Hematopoietic multipotent progenitor cell treated with erythropoietin and hydrocortisone succinate and interleukin-3 and kit ligand, for 15 days (in vitro differentiated cells): ENCODE data around the gene ALDH6A1.
A peak's percentile ranks its signal among the peaks of the same experiment; 100 is the strongest.

Source experiments
- DNase-seq: peaks from one replicate; pipeline ENCODE4 v3.0.0-alpha.2; 2015; ENCODE audit warnings: low spot score

Gene ALDH6A1

DNA sequence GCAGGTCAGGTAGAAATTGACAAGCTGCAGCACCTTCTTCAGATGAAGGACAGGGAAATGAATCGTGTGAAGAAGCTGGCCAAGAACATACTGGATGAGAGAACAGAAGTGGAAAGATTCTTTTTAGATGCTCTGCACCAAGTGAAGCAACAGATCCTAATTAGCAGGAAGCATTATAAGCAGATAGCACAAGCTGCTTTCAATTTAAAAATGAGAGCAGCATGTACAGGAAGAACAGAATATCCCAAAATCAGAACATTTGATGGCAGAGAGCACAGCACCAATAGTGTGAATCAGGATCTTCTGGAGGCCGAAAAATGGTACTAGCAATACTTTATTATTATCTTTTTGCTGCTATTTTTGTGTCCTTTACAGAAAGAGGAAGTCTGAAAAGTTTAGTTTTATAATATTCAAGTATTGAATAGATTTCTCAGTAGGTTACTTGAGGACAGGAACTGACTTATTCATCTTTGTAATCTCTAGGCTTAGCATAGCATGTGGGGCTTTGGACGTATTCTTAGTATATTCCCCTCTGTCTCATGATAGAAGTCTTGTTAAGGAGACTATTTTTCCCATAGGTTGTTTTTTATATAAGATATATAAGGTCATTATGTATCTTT lies 34.3 kb downstream of the ALDH6A1 start:
- no peak for DNase-seq

DNA sequence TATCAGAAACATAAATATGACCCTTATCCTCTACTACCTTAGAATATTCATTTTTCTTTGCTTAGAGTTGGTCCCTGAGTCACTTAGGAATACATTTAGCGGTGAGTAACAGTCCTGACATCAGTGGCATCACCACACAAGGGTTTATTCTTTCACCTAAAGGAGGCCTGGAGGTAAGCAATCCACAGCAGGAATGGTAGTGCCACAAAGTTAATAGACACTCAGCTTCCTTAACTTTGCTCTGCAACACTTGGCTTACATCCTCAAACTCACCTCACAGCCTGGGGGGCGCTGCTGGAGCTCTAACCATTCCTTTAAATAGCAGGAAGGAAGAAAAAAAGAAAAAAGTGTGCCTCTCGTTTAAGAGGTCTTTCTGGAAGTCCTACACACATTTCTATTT lies 36.0 kb downstream of the ALDH6A1 start:
- no peak for DNase-seq

DNA sequence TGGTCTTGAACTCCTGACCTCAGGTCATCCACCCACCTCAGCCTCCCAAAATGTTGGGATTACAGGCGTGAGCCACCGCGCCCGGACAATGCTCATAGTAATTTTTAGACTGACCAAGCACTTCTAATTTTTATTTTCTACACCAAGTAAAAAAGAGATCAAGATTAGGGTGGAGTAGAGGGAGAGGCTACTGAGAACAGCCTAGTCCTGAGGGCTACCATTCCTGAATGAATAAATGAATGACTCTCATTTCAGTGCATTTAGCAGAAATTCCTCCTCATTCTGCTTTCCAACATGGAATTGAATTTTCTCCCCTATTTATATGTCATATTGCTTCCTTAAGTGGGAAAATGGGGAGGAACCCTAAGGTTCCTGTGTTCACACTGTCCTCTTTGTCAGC lies 38.7 kb downstream of the ALDH6A1 start:
- no peak for DNase-seq

DNA sequence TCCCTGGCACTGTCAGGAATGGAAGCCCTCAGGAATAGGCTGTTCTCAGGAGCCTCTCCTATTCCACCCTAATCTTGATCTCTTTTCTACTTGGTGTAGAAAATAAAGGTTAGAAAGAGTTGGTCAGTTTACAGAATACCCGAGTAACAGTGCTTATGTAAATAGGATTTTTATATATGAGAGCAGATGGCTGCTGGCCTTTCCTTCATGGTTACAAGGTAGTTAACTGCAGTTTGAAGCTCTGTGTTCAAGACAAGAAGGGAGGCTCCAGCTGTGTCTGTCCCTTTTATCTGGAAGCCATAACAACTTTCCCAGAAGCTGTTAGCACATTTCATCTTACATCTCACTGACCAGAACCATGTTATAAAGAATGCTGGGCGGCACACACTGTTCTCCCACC lies 42.0 kb downstream of the ALDH6A1 start:
- DNase-seq, result no peak

DNA sequence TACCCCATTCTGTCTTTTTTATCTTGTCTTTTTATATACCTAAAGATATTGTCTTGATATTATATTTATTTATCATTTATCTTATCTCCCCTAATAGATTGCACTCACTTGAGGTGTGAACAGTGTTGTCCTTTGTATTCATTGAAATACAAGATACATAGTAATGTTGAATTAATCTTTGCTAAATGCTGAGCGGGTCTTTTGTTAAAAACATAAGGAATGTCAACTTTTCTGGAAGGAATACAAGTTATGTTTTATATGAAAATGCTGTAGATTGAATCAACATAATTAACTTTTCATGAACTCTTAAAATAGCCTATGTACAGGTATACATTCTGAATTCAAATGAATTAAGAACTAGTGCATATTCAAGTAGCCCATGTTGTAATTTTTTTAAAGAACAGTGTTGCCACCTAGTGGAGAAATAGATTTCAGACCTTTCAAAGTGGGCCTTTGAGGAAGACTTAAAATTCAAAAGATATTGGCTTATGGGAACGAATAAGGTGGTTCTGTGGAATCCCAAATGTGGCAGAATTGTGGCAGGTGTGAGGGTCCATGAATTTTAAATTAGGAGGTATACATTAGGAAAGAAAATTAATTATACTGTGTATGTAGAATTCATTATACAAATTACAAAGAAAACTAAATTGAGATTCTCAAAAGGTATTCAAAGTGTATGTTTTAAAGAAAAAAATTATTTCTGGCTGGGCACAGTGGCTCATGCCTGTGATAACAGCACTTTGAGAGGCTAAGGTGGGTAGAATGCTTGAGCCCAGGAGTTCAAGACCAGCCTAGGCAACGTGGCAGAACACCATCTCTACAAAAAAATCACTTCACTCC lies 46.0 kb downstream of the ALDH6A1 start:
- DNase-seq, result peak; percentile 86

DNA sequence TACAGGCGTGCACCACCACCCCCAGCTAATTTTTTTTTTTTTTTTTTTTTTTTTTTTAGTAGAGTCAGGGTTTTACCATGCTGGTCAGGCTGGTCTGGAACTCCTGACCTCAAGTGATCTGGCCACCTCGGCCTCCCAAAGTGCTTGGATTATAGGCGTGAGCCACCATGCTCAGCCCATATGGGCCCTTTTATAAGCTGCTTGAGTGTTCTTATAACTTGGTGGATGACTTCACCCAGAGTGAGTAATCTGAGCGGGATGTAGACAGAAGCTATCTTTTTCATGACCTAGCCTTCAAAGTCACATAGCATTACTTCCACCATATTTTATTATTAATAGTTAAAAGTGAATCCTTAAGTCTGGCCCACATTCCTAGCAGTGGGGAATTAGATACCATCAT lies 48.7 kb downstream of the ALDH6A1 start:
- DNase-seq, result no peak

DNA sequence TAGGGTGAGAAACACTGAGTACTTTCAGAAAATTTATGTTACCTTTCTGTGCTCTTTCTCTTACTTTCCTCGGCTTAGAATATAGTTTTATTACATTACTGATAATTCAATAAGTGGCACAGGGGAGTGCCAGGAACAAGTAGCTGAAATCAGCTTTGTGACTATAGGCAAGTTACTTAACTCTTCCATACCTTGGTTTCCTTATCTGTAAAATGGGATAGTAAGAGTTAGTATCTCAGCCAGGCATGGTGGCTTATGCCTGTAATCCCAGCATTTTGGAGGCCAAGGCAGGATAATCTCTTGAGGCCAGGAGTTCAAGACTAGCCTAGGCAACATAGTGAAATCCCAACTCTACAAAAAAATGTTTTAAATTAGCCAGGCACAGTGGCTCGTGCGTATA lies 49.7 kb downstream of the ALDH6A1 start:
- no peak for DNase-seq

DNA sequence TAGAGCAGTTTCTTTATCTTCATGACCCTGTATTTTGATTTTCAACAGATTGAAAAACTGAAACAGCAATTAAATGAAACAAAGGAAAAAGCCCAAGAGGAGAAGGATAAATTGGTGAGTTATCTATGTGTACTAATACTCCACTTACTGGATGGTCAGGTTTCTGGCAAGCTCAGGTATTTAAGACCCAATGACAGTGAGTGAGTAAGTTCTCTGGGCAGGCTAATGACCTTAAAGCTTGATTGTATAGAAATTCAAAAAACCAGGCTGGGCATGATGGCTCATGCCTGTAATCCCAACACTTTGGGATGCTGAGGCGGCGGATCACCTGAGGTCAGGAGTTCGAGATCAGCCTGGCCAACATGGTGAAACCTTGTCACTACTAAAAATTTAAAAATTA lies 55.1 kb downstream of the ALDH6A1 start:
- DNase-seq, result no peak

DNA sequence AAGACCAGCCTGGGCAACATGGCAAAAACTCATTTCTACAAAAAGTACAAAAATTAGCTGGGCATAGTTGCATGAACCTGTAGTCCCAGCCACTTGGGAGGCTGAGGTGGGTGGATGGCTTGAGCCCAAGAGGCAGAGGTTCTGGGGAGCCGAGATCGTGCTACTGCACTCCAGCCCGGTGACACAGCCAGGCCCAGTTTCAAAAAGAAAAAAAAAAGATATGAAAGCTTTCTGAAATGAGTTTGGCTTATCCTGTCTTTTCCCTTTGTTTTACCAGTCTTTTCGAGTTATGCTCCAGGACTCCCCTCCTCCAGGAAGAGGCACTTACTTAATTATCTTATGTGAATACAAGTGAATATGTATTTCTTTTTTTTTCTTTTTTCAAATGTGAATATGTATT lies 61.9 kb downstream of the ALDH6A1 start:
- DNase-seq, result peak; percentile 52

DNA sequence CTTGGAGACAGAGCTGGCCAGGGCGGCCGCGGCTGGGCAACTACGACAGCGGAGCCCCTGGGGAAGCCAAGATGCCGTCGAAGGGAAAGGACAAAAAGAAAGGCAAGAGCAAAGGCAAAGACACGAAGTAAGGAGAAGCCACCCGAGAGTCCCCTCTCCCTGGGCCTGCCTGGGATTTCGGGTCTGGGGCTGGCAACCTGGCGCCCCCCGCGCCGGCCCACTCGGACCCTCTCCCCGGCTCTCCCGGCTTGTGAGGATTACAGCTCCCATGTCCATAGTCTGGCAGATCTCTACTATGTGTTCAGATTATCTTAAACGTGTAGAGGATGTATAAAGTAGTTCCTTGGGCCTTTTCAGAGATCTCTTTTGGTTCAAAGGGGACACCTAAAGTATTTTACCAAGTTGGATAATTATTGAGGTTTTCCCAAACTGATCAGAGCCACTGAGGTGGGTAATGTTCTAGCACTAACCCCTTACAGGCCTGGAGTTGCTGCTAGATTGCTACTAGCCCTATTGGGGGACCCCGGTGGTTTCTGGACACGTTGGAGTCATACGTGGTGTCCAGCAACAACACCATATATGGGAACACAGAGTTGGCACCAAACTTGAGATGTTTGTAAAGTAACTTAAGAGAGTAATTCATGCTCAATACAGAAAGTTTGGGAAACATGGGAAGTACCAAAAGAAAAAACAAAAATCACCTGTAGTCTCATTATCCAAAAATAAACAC lies 64.7 kb downstream of the ALDH6A1 start:
- peak; percentile 58 for DNase-seq

DNA sequence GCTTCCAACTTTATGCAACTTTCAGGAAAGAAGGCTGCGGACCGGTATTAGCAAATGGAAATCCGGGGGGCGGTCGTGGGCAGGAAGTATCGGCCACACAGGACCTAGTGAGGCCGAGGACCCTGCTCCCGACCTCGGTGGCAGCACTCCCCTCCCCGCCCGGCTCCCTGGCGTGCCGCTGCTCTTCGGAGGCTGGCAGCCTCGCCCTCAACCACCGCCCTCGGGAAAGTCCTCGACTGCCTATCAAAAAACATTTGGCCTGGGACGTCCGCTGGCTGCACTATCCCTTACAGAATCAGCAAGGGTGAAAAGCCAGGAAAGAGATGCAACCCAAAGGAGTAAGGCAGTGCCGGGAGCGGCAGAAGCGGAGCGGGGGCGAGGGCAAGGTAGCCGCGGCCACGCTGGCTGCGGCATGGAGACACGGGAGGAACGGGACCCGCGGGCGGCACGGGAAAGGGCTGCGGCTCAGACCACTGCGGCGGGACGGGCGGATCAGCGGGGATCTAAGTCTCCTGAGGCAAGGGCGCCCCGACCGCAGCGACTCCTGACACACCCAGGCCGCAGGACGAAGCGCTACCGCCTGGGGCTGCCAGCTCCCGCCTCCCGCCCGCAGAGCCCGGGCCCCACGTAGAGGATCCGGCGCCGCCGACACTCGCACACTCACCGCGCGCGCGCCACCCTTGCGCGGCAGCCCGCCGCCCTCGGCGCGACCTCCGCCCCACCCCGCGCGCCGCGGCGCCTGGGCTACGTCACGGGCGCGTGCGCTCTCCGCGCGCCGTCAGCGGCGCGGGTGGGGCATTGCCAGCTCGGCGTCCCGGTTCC lies 65.5 kb downstream of the ALDH6A1 start, which contains the start of the genes BBOF1 and ENTPD5:
Gene BBOF1 (plus strand): TSS at position 764 of the 822 bp plus-strand sequence. CDS start 130 bp downstream, outside the sequence.
Gene ENTPD5 (minus strand): TSS at position 703 of the 822 bp plus-strand sequence. CDS start 31,186 bp downstream, outside the sequence.
- peak; percentile 90 for DNase-seq

DNA sequence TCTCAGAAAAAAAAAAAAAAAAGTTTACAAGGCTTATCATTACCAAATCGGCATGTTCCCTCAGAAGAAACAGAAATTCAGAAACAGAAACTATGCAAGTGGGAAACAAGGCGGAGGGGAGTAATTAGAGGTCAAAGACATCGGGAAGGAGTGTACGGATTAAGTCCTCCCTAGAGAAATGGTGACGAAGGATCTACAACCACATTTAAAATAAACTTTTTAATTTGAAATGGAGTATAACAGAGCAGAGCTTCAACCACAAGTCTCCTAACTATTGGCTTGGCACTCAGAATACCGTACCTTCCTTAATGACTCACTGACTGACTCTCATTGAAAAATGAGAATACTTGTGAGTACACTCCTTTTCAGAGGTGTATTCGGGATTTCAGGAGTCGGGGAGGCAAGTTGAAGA lies 66.1 kb downstream of the ALDH6A1 start:
- DNase-seq, result peak; percentile 56

DNA sequence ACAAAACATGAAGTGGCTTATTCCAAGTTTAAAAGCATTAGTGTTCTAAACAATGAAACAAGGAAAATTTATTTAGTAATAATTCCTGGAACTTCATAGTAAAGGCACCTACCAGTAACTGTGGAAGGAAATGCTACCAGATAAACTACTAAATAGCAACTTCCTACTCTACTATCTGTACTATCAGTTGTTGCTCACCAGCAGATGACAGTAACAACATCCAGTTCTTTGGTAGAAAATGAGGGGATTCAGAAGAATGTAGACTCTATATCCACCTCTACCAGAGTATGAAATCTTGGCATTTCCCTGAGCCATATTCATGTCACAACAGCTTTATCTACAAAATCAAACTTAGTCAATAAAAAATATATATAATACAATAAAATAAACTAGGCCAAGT lies 68.3 kb downstream of the ALDH6A1 start:
- DNase-seq, result peak; percentile 35

DNA sequence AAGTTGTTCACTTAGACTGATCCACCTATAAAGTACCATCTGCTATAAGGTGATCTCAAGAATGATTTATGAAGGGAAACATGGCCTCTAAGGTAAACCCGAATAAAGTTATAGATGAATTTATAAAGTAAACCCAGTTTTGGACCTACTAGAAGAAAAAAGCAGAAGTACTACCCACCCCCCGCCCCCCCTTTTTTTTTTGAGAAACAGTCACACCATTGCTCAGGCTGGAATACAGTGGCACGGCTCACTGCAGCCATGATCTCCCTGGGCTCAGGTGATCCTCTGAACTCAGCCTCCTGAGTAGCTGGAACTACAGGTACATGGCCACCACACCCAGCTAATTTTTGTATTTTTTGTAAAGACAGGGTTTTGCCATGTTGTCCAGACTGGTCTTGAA lies 69.1 kb downstream of the ALDH6A1 start:
- DNase-seq, result no peak

DNA sequence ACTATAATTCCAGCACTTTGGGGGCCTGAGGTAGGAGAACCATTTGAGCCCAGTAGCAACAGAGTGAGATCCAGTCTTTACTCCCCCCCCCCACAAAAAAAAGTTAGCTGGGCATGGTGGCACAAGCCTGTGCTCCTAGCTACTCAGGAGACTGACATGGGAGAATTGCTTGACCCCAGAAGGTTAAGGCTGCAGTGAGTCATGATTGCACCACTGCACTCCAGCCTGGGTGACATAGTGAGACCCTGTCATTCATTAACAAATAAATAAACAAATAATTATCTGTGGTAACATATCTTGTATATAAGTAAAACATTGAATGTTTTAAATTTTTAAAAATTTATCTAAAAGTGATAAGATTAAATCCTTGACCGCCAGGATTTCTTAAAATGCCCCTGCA lies 70.0 kb downstream of the ALDH6A1 start:
- DNase-seq, result no peak

DNA sequence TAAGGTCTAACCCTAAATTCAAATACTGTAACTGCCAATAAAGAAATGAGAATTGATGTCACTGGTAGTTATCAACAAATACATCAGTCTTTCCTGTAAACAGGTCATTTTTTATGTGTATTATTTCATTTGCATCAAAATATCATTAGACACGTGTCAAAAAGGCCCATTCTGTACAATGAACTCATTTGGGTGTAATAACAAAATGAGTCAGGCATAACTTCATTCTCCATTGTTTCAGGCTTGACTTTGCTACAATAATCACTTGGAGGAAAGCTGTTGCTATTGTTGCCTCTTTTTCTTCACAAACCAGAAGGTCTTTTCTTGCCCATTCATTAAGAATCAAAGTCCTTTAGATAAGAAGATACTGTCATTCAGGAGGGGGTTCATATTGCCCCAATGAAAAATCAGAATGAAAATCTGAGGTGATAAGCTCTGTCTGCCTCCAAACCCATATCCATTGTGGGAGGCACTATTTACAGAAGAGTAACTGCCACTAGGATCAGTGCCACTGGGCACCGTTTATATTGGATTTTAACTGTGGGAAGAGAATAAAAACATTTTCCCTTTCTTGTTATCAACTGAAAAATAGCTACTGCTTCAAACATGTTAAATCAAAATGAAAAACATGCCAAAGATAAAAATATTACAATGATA lies 75.3 kb downstream of the ALDH6A1 start:
- no peak for DNase-seq
